ENCODE data around the gene PREX1.

GRCh38 chr20:48662711-48663110, 165.1 kb downstream of the PREX1 start:
- TF ChIP-seq CTCF (IDR thresholded peaks at IDR 0.05) (no peak), POLR2AphosphoS5 (IDR thresholded peaks at IDR 0.05) (no peak), POLR2A (IDR thresholded peaks at IDR 0.05) (no peak)

Data from prostate gland (tissue), 2 donors.